GM21717 (cell line): ENCODE measurements around the gene ROPN1B.
"Not testable (repeated sequence)": the region's sequence is repeated elsewhere in the genome, so short reads cannot be mapped to it uniquely, and the experiment has no call there.

ENCODE experiments used
- ATAC-seq: cut with Tn5 transposase; IDR thresholded peaks from one replicate; pipeline ENCODE4 v1.9.1; 2021; ENCODE audit warnings: mild to moderate bottlenecking, moderate library complexity; ENCODE audit not compliant: unreplicated experiment

ROPN1B gene

GRCh38 chr3:125957674-125958510, 11.1 kb upstream of the ROPN1B start:
- no peak for ATAC-seq

GRCh38 chr3:125958511-125959316, 10.3 kb upstream of the ROPN1B start:
- no peak for ATAC-seq

GRCh38 chr3:125959317-125960065, 9.5 kb upstream of the ROPN1B start:
- no peak for ATAC-seq

- no peak for ATAC-seq
Measured at GRCh38 chr3:125960066-125960424, 8.9 kb upstream of the ROPN1B start.

GRCh38 chr3:125960456-125961288, 8.3 kb upstream of the ROPN1B start:
- no peak for ATAC-seq

GRCh38 chr3:125961289-125961589, 7.7 kb upstream of the ROPN1B start:
- ATAC-seq: no peak

- ATAC-seq: not testable (repeated sequence)
Measured at GRCh38 chr3:125963834-125964233, 5.1 kb upstream of the ROPN1B start.

GRCh38 chr3:125965505-125965904, 3.5 kb upstream of the ROPN1B start:
- no peak for ATAC-seq

GRCh38 chr3:125967156-125967555, 1.8 kb upstream of the ROPN1B start:
- no peak for ATAC-seq

GRCh38 chr3:125968121-125968520, 857 bp upstream of the ROPN1B start:
- not testable (repeated sequence) for ATAC-seq

GRCh38 chr3:125971997-125972944, 3.3 kb downstream of the ROPN1B start:
- not testable (repeated sequence) for ATAC-seq

- ATAC-seq: not testable (repeated sequence)
Measured at GRCh38 chr3:125975245-125976002, 6.4 kb downstream of the ROPN1B start.

GRCh38 chr3:125976003-125976390, 7.0 kb downstream of the ROPN1B start:
- not testable (repeated sequence) for ATAC-seq

GRCh38 chr3:125977104-125977503, 8.1 kb downstream of the ROPN1B start:
- not testable (repeated sequence) for ATAC-seq

- not testable (repeated sequence) for ATAC-seq
Measured at GRCh38 chr3:125984951-125985350, 16.0 kb downstream of the ROPN1B start.

- ATAC-seq: peak; percentile 74
Measured at GRCh38 chr3:125990253-125990970, 21.4 kb downstream of the ROPN1B start.

- ATAC-seq: not testable (repeated sequence)
Measured at GRCh38 chr3:125996751-125997150, 27.8 kb downstream of the ROPN1B start.

GRCh38 chr3:126002189-126002588, 33.2 kb downstream of the ROPN1B start:
- ATAC-seq: no peak
